Hepatocyte (in vitro differentiated cells): ENCODE data around the gene PYDC2.

Experiments used
- CTCF ChIP-seq: fragments of 200-600 bp; sonication (generic); IDR thresholded peaks from 2 replicates; pipeline ENCODE4 v1.5.1; 2016; ENCODE audit warnings: antibody characterized with exemption, mild to moderate bottlenecking; ENCODE audit not compliant: poor library complexity
- EZH2 ChIP-seq: fragments of 200-600 bp; sonication (generic); IDR thresholded peaks from 2 replicates; pipeline ENCODE4 v1.6.1; 2016; ENCODE audit warnings: antibody characterized with exemption, mild to moderate bottlenecking, borderline replicate concordance
- EZH2phosphoT487 ChIP-seq: fragments of 200-600 bp; sonication (generic); IDR thresholded peaks from one replicate; pipeline ENCODE4 v1.6.1; 2018; ENCODE audit warnings: antibody characterized with exemption, mild to moderate bottlenecking, low read depth, moderate library complexity; ENCODE audit not compliant: unreplicated experiment, severe bottlenecking

- TF ChIP-seq CTCF (no peak), EZH2 (no peak), EZH2phosphoT487 (no peak)
Observed at GRCh38 chr3:191461113-191461595, at the start of gene PYDC2.
